Endometrial microvascular endothelial cells (primary cell): Measurements from ENCODE around the gene MEGF11. TPM values are rescaled to one million over a fixed set of nuclear protein-coding genes. Genes with fewer than 3 reads are reported as not detected.
"Not testable (repeated sequence)": the region's sequence is repeated elsewhere in the genome, so short reads cannot be mapped to it uniquely, and the experiment has no call there.

Experiments
- in situ Hi-C: cut with HindIII; loops from 2 replicates; pipeline ENCODE4 v1.10.0; 2017; ENCODE audit warnings: low sequenced_read_pairs, low pct_unique_long_range_greater_than_20kb; ENCODE audit errors: inconsistent ontology term
- total RNA-seq: library from RNA; depleted of rRNA; stranded (reverse); fragments of >200 nt; gene quantifications from one replicate; pipeline ENCODE4 v1.2.3, GENCODE V29; 2015; ENCODE audit errors: inconsistent ontology term

Gene MEGF11
- total RNA-seq, 1 donor from 2014 or later, result not detected

DNA sequence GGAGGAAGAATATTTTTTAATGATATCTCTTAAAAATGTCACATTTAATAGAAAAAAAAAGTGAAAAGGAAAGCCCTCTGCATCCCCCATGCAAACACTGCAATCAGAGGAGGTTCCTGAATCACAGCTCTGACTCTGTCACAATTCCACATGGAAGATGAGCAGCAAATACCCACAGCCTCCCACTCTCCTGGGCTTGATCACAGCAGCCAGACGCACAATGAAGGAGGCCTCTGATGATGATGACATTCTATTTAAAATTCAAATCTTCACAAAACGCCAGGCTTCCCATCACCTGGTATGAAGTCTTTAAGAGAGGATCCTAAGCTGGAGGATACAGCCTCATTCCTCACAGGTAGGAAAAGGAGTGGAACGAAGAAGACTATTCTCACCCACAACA, 30.7 kb upstream of the MEGF11 start:
- in situ Hi-C loops, result loop anchor here (25.0 kb wide), 1 partner anchor 347 kb away; no protein-coding TSS in a partner anchor

DNA sequence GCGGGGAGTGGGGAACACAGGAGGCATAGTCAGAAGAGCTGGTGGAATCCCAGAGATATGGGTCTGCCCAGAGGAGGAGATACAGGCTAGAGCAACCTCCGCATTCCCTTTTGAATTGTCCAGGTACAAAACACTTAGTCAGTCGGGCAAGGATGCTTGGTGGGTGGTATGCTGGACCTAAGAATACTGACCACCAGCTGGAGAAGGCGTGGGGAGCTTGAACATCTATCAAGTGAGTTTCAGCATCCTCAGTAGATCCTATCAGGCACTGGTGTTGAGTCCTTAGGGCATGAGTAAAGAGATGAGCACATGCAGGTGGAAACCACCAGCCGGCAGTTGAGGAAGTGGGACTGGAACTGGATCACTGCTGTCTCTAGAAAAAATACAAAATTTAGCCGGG, 25.1 kb upstream of the MEGF11 start:
- in situ Hi-C loops, result loop anchor here (25.0 kb wide), 1 partner anchor 341 kb away; no protein-coding TSS in a partner anchor

DNA sequence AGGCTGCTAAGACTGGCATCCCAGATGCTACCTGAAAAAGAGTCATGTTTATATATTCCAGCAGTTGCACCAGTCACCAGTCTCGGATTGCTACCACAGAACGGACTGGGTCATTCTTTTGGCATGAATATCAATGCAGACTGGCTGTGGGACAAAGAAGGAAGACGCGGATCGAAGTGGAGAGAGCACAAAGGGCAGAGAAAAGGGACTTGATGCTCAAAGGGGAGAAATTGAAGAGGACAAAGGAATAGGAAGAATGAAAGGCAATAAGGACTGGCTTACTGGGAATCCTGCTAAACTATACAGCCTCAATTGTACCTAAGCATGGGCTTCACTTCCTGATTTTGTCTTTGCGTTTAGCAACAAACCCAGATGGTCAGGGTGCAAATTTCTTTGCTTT, 24.5 kb upstream of the MEGF11 start:
- in situ Hi-C loops, result loop anchor here (25.0 kb wide), 1 partner anchor 341 kb away; no protein-coding TSS in a partner anchor

GRCh38 chr15:66276546-66276945, 23.0 kb upstream of the MEGF11 start:
- in situ Hi-C loops, result loop anchor here (25.0 kb wide), 1 partner anchor 339 kb away; no protein-coding TSS in a partner anchor

DNA sequence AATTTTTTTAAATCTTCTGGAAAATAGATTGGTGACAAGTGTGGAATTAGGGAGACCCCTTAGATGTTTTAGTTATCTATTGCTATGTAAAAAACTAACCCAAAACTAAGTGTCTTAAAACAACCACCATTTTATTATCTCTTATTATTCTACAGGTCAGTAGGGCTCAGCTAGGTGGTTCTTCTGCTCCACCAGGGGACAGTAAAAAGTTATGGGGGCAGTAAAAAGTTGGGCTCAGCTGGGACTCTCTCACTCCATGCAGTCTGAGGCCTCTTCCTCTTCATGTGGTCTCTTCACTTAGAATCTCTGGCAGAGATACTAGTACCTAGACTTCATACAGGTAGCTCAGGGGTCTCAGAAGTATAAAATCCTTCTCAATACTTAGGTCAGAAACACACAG, 21.8 kb upstream of the MEGF11 start:
- in situ Hi-C loops, result loop anchor here (25.0 kb wide), 1 partner anchor 338 kb away; no protein-coding TSS in a partner anchor

DNA sequence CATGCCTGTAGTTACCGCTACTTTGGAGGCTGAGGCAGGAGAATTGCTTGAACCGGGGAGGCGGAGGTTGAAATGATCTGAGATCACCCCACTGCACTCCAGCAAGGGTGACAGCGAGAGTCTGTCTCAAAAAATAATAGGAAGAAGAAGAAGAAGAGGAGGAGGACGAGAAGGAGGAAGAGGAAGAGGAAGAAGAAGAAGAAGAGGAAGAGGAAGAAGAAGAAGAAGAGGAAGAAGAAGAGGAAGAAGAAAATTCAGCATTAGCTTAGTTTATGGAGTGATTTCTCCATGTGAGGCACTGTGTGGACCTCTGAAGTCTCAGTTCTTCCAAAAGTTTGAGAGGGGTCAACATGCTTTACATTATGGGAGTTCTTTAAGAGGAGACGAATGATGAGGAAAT, 17.4 kb upstream of the MEGF11 start:
- in situ Hi-C loops, result no loop called here

- in situ Hi-C loops, result no loop called here
Observed at GRCh38 chr15:66269326-66270090, 16.0 kb upstream of the MEGF11 start.

DNA sequence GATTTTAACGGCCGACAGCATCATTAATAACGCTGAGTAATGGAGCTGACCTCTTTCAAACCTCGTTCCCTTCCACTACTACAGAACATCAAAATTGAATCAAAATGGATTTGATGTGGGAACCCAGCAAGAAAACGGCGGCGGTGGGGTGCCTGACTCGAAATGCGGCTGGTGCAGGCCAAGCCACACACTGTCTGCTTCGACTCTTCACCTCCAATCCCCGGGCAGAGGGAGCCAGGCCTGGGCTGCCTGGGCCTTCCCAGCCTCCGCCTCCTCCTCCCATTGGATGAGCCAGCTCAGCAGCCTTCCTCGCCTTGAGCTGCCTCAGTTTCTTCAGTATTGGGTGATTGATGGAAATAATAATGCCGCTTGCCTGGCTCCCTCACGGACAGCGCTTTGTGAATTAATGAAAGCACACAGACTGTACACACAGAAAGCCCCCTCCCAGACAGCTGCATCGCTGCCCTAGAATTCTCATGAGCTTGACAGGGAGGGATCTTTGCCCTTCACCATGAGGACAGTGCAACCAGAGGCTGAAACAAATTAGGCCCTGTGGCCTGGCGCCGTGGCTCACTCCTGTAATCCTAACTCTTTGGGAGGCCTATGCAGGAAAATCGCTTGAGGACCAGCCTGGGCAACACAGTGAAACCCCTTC, 11.4 kb upstream of the MEGF11 start:
- in situ Hi-C loops, result no loop called here

GRCh38 chr15:66262837-66263236, 9.3 kb upstream of the MEGF11 start:
- in situ Hi-C loops, result not testable (repeated sequence)

DNA sequence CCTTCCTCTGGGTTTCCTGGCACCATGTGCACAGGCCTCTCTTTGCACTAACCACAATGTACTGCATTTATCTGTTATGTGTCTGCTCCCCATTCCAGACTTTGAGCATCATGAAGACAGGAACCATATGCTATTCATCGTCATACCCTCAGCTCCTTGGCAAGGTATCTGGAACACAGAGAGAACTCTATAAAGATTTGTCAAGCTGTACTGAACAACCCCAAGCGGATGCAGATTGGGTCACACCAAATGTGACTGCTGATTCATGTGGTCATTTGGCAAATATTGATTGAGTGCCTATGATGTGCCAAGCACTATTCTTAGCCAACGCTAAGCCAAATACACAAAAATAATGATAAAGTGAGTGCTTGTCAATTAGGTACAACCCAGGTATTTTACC, 7.5 kb upstream of the MEGF11 start:
- in situ Hi-C loops, result no loop called here

- in situ Hi-C loops, result no loop called here
Observed at GRCh38 chr15:66256692-66257091, 3.1 kb upstream of the MEGF11 start.

DNA sequence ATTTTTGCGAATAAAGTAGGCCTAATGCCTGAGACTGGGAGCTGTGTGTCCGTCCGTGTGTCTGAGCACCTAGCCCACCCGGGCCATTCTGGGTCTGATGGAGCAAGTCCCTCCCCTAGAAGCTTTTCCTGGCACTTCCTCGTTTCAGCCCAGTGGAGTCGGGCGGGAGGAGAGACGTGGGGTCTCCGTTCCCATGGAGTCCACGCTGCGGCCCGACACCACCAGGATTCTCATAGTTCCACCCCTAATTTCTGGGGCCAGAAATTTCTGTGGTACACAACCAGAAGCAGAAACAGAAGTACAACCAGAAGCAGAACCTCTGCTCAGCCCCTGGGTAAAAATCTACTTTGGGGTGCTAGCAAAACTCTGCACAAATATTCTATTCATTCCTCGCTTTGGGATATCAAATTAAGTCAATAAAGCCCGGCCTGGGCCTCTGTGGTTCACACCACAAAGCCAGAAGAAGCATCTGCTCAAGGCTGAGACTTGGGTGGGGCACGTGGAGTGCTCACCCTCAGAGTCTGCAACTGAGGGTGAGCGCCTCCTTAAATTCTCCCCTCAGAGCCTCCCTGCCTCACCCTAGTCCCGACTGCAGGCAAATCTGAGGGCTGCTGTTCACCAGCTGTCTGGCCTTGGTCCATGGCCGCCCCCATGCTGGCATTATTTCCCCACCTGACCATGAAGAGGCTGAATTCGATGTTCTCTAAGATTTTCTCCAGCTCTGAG, 1.6 kb upstream of the MEGF11 start:
- in situ Hi-C loops, result no loop called here

DNA sequence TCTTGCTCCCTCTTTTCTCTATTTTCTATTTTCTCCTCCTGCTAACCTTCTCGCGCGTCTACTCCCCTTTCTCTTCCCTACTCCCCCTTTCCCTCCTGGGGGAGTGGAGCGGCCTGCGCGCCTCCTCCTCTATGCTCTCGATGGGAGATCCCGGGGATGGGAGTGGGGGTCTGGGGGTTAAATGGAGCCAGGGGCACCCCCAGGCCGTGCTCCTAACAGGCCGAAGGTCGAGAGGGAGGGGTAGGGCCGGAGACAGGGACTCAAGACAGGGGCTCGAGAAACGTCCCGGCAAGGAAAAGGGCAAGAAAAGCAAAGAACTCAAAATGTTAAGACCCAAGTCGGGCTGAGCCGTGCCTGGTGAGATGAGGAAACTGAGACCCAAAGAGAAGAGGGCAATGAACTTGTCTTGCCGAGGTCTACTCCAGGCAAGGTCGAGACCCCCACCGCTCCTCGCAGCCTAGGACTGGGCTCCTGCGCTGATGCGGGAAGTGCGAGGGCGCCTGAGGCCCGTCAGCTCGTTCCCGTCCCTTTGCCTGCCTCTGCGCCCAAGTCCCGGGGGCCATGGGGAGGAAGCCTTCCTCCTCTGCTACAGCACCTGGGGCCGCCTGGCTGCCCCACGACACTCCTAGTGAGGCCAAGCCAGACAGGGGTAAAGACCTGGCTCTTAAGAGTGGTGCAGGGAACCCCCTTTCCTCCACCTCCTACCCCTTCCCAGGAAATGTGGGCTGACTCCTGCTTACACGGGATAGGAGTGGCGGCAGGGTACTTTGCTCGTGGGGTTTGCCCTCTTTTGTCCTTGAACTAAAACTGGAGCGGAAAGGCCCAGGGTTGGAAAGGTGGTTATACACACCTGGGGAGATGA, 770 bp upstream of the MEGF11 start:
- in situ Hi-C loops, result no loop called here

- in situ Hi-C loops, result no loop called here
Observed at GRCh38 chr15:66252685-66253417, 699 bp downstream of the MEGF11 start.

GRCh38 chr15:66251790-66252684, 1.5 kb downstream of the MEGF11 start:
- in situ Hi-C loops, result no loop called here

DNA sequence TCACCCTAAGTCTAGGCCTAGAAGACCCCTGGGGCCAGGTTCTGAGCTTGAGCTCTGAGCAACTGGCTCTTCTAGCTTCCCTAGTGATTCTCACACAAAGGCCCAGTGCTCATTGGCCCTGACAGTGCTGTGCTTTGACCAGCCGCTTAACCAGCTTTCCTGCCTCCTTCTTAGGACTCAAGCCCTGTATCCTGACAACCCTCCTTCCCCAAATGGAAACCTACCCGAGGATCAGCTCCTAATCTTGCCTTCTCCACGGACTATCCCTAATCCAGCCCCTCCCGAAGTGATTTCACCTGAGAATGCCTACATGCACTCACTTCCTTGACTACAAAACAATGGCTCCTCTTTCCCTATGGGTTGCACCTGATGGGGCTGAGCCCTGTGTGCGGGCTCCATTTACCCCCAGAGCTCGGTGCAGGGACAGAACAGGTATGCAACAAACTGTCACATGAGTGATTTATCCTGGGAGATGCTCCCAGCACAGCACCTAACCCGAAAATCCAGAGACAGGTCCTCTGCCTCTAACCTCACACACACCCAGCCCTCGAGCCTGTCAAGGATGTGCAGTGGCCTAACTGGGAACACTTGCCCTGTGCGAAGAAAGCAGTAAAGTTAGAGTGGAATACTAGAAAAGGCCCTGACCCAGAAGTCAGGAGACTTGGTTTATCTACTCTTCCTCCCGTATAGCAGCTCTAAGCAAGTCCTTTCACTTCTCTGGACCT, 2.3 kb downstream of the MEGF11 start:
- in situ Hi-C loops, result no loop called here
